B cell (primary cell): ENCODE data around the gene PSMA2. TPM values are rescaled to one million over a fixed set of nuclear protein-coding genes. Genes with fewer than 3 reads are reported as not detected.
A peak's percentile ranks its signal among the peaks of the same experiment; 100 is the strongest.

Experiments
- ATAC-seq: fragments of 200-7000 bp; cut with Tn5 transposase; one replicate; pipeline ENCODE4 v1.10.0; 2021; ENCODE audit warnings: low read depth, mild to moderate bottlenecking, moderate number of reproducible peaks, moderate library complexity
- CTCF ChIA-PET: fragments of 350-600 bp; sonication (Branson Sonifier 250); formaldehyde crosslinking; loops from one replicate; lab custom pipeline; 2021; ENCODE audit warnings: antibody characterized with exemption, inconsistent platforms; lab: Charles Lee
- POLR2A ChIA-PET: fragments of 350-600 bp; sonication (Branson Sonifier 250); formaldehyde crosslinking; loops from one replicate; lab custom pipeline; 2021; ENCODE audit warnings: antibody characterized with exemption; lab: Charles Lee
- DNase-seq: peaks from one replicate; pipeline ENCODE4 v3.0.0; 2013
- H2AFZ ChIP-seq: 2 replicates; pipeline ENCODE4 v1.6.1; 2012; ENCODE audit warnings: mild to moderate bottlenecking, low read depth, low read length; ENCODE audit not compliant: insufficient read depth, poor library complexity, severe bottlenecking
- H3K27ac ChIP-seq, 2 donors: 1 replicate in 1 of 2; 2 replicates in 1 of 2; pipeline ENCODE4 v1.5.1; 2012 to 2013; ENCODE audit warnings: low read length in 2 of 2, mild to moderate bottlenecking in 2 of 2, moderate library complexity in 1 of 2
- H3K27me3 ChIP-seq, 4 experiments: fragments of 200-600 bp in 1 of 4; sonication (generic) in 1 of 4; replicated peaks in 1 of 4; 1 replicate in 2 of 4; 2 replicates in 2 of 4; pipeline versions ENCODE4 v1.6.1 to v1.7.0; 2013 to 2016; ENCODE audit warnings: low read length in 3 of 4, mild to moderate bottlenecking in 2 of 4, mixed read lengths in 1 of 4, moderate library complexity in 1 of 4; ENCODE audit not compliant: insufficient read depth in 4 of 4, control insufficient read depth in 3 of 4; ENCODE audit errors: control extremely low read depth in 1 of 4
- H3K36me3 ChIP-seq, 2 experiments: replicated peaks in 1 of 2; 1 replicate in 1 of 2; 2 replicates in 1 of 2; pipeline versions ENCODE4 v1.6.1 to v1.7.1; 2013; ENCODE audit warnings: low read length in 1 of 2; ENCODE audit not compliant: insufficient read depth in 2 of 2, control insufficient read depth in 1 of 2; ENCODE audit errors: control extremely low read depth in 1 of 2, extremely low read depth in 1 of 2
- H3K4me1 ChIP-seq, 2 donors: fragments of 200-600 bp in 1 of 2; sonication (generic) in 1 of 2; 1 replicate in 1 of 2; 2 replicates in 1 of 2; pipeline versions ENCODE4 v1.5.1 to v1.6.1; 2013 to 2017; ENCODE audit warnings: low read length in 2 of 2; ENCODE audit not compliant: control insufficient read depth in 2 of 2, insufficient read depth in 2 of 2
- H3K4me2 ChIP-seq: replicated peaks from 2 replicates; pipeline ENCODE3; 2012; ENCODE audit warnings: mild to moderate bottlenecking, low read depth, low read length; ENCODE audit not compliant: poor library complexity, severe bottlenecking
- H3K4me3 ChIP-seq, 5 experiments: fragments of 200-600 bp in 1 of 5; sonication (generic) in 1 of 5; 1 replicate in 3 of 5; 2 replicates in 2 of 5; pipeline versions ENCODE4 v1.5.1 to v1.7.0; 2011 to 2016; ENCODE audit warnings: low read length in 4 of 5, mild to moderate bottlenecking in 4 of 5, low read depth in 2 of 5, control low read depth in 1 of 5, moderate library complexity in 1 of 5; ENCODE audit not compliant: insufficient read depth in 1 of 5; ENCODE audit errors: control extremely low read depth in 1 of 5, extremely low read depth in 1 of 5
- H3K79me2 ChIP-seq: fragments of 200-600 bp; sonication (generic); one replicate; pipeline ENCODE4 v1.6.0; 2016; ENCODE audit warnings: low read length; ENCODE audit not compliant: control insufficient read depth, insufficient read depth
- H3K9ac ChIP-seq: fragments of 200-600 bp; sonication (generic); 2 replicates; pipeline ENCODE4 v1.6.1; 2017; ENCODE audit warnings: mild to moderate bottlenecking, low read length, moderate library complexity
- H3K9me3 ChIP-seq, 3 donors: one replicate each; pipeline versions ENCODE4 v1.6.1 to v1.7.1; 2013; ENCODE audit warnings: low read length in 2 of 3; ENCODE audit not compliant: control insufficient read depth in 2 of 3, insufficient read depth in 1 of 3; ENCODE audit errors: control extremely low read depth in 1 of 3
- H4K20me1 ChIP-seq: 2 replicates; pipeline ENCODE4 v1.6.0; 2012; ENCODE audit warnings: mild to moderate bottlenecking, low read length; ENCODE audit not compliant: insufficient read depth, control insufficient read depth, poor library complexity, severe bottlenecking
- H3K27ac Mint-ChIP-seq: one replicate; pipeline ENCODE4 v1.8.0; 2021; ENCODE audit warnings: mixed read lengths
- H3K27me3 Mint-ChIP-seq: one replicate; pipeline ENCODE4 v1.8.0; 2021; ENCODE audit warnings: mixed read lengths
- H3K4me1 Mint-ChIP-seq: one replicate; pipeline ENCODE4 v1.8.0; 2021; ENCODE audit warnings: mixed read lengths
- H3K4me3 Mint-ChIP-seq: one replicate; pipeline ENCODE4 v1.8.0; 2021; ENCODE audit warnings: mixed read lengths
- H3K9me3 Mint-ChIP-seq: one replicate; pipeline ENCODE4 v1.8.0; 2022; ENCODE audit warnings: mixed read lengths; ENCODE audit not compliant: insufficient read depth
- CTCF ChIP-seq: fragments of 200-600 bp; IDR thresholded peaks from one replicate; pipeline ENCODE4 v1.8.0; 2022; ENCODE audit warnings: antibody characterized with exemption, mild to moderate bottlenecking
- EZH2 ChIP-seq: IDR thresholded peaks from 2 replicates; pipeline ENCODE4 v1.6.1; 2012; ENCODE audit warnings: borderline replicate concordance, low read depth, mild to moderate bottlenecking, moderate library complexity, low read length; ENCODE audit not compliant: insufficient read depth, poor library complexity, severe bottlenecking
- WGBS: methylation state at CpG from one replicate; pipeline ENCODE4 v1.1.5; 2013; ENCODE audit warnings: missing lambda C conversion rate; ENCODE audit not compliant: insufficient coverage; 5-methylcytosine and 5-hydroxymethylcytosine counted together
- intact Hi-C: fragments of 100-400 bp; cut with micrococcal nuclease; formaldehyde crosslinking; loops from one replicate; pipeline ENCODE4 v1.10.0; 2022
- polyA plus RNA-seq: library from polyadenylated mRNA; depleted of rRNA; stranded (reverse); fragments of >200 nt; gene quantifications from 2 replicates; pipeline ENCODE4 v1.2.3, GENCODE V29; 2012
- total RNA-seq, 2 donors: library from RNA; stranded (reverse); fragments of 120-200 nt in 1 of 2; gene quantifications; 1 replicate in 1 of 2; 2 replicates in 1 of 2; pipeline versions ENCODE4 v1.2.3 to v1.2.4, GENCODE V29; 2013 to 2022

Gene PSMA2
- total and polyA plus RNA-seq, 2 donors (not counting 1 experiment from before 2014, with no cell fraction given), result 26.3 to 47.8 TPM

- H3K4me3 Mint-ChIP-seq, result no peak overlapping the region
- no peak for ATAC-seq
- H2AFZ ChIP-seq, result peak overlapping the region; percentile 21
Measured at GRCh38 chr7:42945821-42946626, 14.1 kb upstream of the PSMA2 start.

GRCh38 chr7:42940985-42941847 is 9.2 kb upstream of the PSMA2 start:
- no peaks in the 10 kb centered on the region for H3K4me1 ChIP-seq
- H3K36me3 ChIP-seq, result peaks cover 9 to 38% of the 10 kb centered on the region in 2 experiments
- H4K20me1 ChIP-seq, result no peaks in the 10 kb centered on the region
- no peak overlapping the region for H3K27ac ChIP-seq
- Mint-ChIP-seq H3K27me3 (no peaks in the 10 kb centered on the region), H3K4me1 (peaks cover 6% of the 10 kb centered on the region), H3K27ac (no peak overlapping the region), H3K4me3 (no peak overlapping the region), H3K9me3 (no peaks in the 10 kb centered on the region)
- CTCF ChIA-PET, result interaction anchor here (0.6 to 4.4 kb wide), 26 partner anchors 10 to 1936 kb away, joined by 3 to 35 read pairs (median 4); partner anchors contain the start of genes COA1, MRPL32, PSMA2 and STK17A
- POLR2A ChIA-PET, result no interaction called here
- no peaks in the 10 kb centered on the region for H3K79me2 ChIP-seq
- intact Hi-C loops, result loop anchor here (1.0 to 2.0 kb wide), 3 partner anchors 168 to 641 kb away; no protein-coding TSS in a partner anchor
- 66% methylated on average over 11 of the region's 13 CpGs for WGBS
- DNase-seq, result peak; percentile 74
- H2AFZ ChIP-seq, result no peak overlapping the region
- TF ChIP-seq CTCF, result peak; percentile 91
- no peak for TF ChIP-seq EZH2
- H3K9me3 ChIP-seq, result no peaks in the 10 kb centered on the region
- no peak overlapping the region for H3K4me3 ChIP-seq
- H3K9ac ChIP-seq, result no peak overlapping the region
- H3K27me3 ChIP-seq, result no peaks in the 10 kb centered on the region
- no peak overlapping the region for H3K4me2 ChIP-seq
- ATAC-seq, result peak; percentile 53

More at GRCh38 chr7:42945821-42946626, 14.1 kb upstream of the PSMA2 start:
- no peaks in the 10 kb centered on the region for H3K27me3 ChIP-seq
- intact Hi-C loops, result no loop called here
- TF ChIP-seq EZH2, result no peak
- ChIA-PET POLR2A (no interaction called here), CTCF (interaction anchor here (0.6 to 1.9 kb wide), 2 partner anchors 11 to 902 kb away, joined by 4 to 5 read pairs; no protein-coding TSS in a partner anchor)
- no peaks in the 10 kb centered on the region for H3K4me1 ChIP-seq
- H3K9me3 ChIP-seq, result no peaks in the 10 kb centered on the region
- H3K36me3 ChIP-seq, result no peaks in the 10 kb centered on the region
- H3K4me3 ChIP-seq, result no peak overlapping the region
- no peak for DNase-seq
- peak overlapping the region; percentile 14 for H3K4me2 ChIP-seq
- Mint-ChIP-seq H3K9me3 (no peaks in the 10 kb centered on the region), H3K4me1 (peaks cover 1% of the 10 kb centered on the region), H3K27ac (no peak overlapping the region), H3K27me3 (peaks cover 5% of the 10 kb centered on the region)
- H3K79me2 ChIP-seq, result no peaks in the 10 kb centered on the region
- 0% methylated on average over 1 of the region's 4 CpGs for WGBS
- H3K27ac ChIP-seq, result peak overlapping the region in 1 of 2 donors; percentile 12
- H3K9ac ChIP-seq, result no peak overlapping the region
- no peaks in the 10 kb centered on the region for H4K20me1 ChIP-seq
